H9 (cell line): Measurements from ENCODE around the gene KMT2C. TPM values are rescaled to one million over a fixed set of nuclear protein-coding genes. Genes with fewer than 3 reads are reported as not detected.
"Not testable (repeated sequence)": the region's sequence is repeated elsewhere in the genome, so short reads cannot be mapped to it uniquely, and the experiment has no call there.

Experiments
- DNase-seq: peaks from one replicate; pipeline ENCODE4 v3.0.0-alpha.2; 2017
- H2AFZ ChIP-seq: one replicate; pipeline ENCODE4 v1.6.1; 2013; ENCODE audit warnings: mild to moderate bottlenecking, low read length, control low read depth, moderate library complexity
- H2AK5ac ChIP-seq: 2 replicates; pipeline ENCODE4 v1.6.1; 2013; ENCODE audit warnings: low read length, control low read depth, mixed read lengths; ENCODE audit not compliant: insufficient read length
- H2BK120ac ChIP-seq: one replicate; pipeline ENCODE4 v1.6.1; 2013; ENCODE audit warnings: low read depth, mild to moderate bottlenecking, low read length, control low read depth, inconsistent platforms; ENCODE audit not compliant: poor library complexity, severe bottlenecking
- H2BK12ac ChIP-seq: 2 replicates; pipeline ENCODE4 v1.6.1; 2013; ENCODE audit warnings: low read length, control low read depth, mixed read lengths, low read depth; ENCODE audit not compliant: insufficient read length
- H2BK15ac ChIP-seq: 2 replicates; pipeline ENCODE4 v1.6.1; 2013; ENCODE audit warnings: low read depth, low read length, control low read depth
- H2BK20ac ChIP-seq: one replicate; pipeline ENCODE4 v1.6.1; 2013; ENCODE audit warnings: low read depth, mild to moderate bottlenecking, low read length, control low read depth, inconsistent platforms; ENCODE audit not compliant: poor library complexity, severe bottlenecking
- H2BK5ac ChIP-seq: 2 replicates; pipeline ENCODE4 v1.6.1; 2013; ENCODE audit warnings: low read length, control low read depth, mixed read lengths; ENCODE audit not compliant: insufficient read length
- H3K14ac ChIP-seq: 2 replicates; pipeline ENCODE4 v1.6.1; 2013; ENCODE audit warnings: low read length, control low read depth; ENCODE audit not compliant: insufficient read depth
- H3K18ac ChIP-seq: 2 replicates; pipeline ENCODE4 v1.6.1; 2013; ENCODE audit warnings: low read depth, mild to moderate bottlenecking, mixed read lengths, low read length, control low read depth; ENCODE audit not compliant: insufficient read length
- H3K23ac ChIP-seq: 2 replicates; pipeline ENCODE4 v1.6.1; 2013; ENCODE audit warnings: low read length, control low read depth, mixed read lengths, low read depth; ENCODE audit not compliant: insufficient read length
- H3K23me2 ChIP-seq: 2 replicates; pipeline ENCODE4 v1.6.1; 2013; ENCODE audit warnings: low read depth, mild to moderate bottlenecking, mixed read lengths, low read length, control low read depth; ENCODE audit not compliant: insufficient read length, poor library complexity, severe bottlenecking
- H3K27ac ChIP-seq: 2 replicates; pipeline ENCODE4 v1.5.1; 2013; ENCODE audit warnings: low read length, control low read depth, mixed read lengths, low read depth; ENCODE audit not compliant: insufficient read length
- H3K27me3 ChIP-seq: 2 replicates; pipeline ENCODE4 v1.6.1; 2013; ENCODE audit warnings: low read length, control low read depth, inconsistent platforms; ENCODE audit not compliant: insufficient read depth
- H3K4ac ChIP-seq: 2 replicates; pipeline ENCODE4 v1.6.1; 2013; ENCODE audit warnings: low read depth, mild to moderate bottlenecking, control low read depth, inconsistent platforms, low read length, moderate library complexity
- H3K4me1 ChIP-seq: 2 replicates; pipeline ENCODE4 v1.6.1; 2013; ENCODE audit warnings: low read length, control low read depth, inconsistent platforms; ENCODE audit not compliant: insufficient read depth
- H3K4me2 ChIP-seq: 2 replicates; pipeline ENCODE4 v1.6.1; 2013; ENCODE audit warnings: low read length, control low read depth, mixed read lengths; ENCODE audit not compliant: insufficient read length, insufficient read depth
- H3K56ac ChIP-seq: 2 replicates; pipeline ENCODE4 v1.6.1; 2013; ENCODE audit warnings: low read depth, mild to moderate bottlenecking, mixed read lengths, low read length, control low read depth; ENCODE audit not compliant: insufficient read length
- H3K79me1 ChIP-seq: 2 replicates; pipeline ENCODE4 v1.6.1; 2013; ENCODE audit warnings: low read depth, mild to moderate bottlenecking, moderate library complexity, low read length, control low read depth, inconsistent platforms; ENCODE audit not compliant: insufficient read depth, poor library complexity, severe bottlenecking
- H3K79me2 ChIP-seq: 2 replicates; pipeline ENCODE4 v1.6.1; 2013; ENCODE audit warnings: low read length, control low read depth, inconsistent platforms; ENCODE audit not compliant: insufficient read depth
- H3K9ac ChIP-seq: 2 replicates; pipeline ENCODE4 v1.6.1; 2013; ENCODE audit warnings: low read length, control low read depth, mixed read lengths; ENCODE audit not compliant: insufficient read length; ENCODE audit errors: extremely low read depth
- H3K9me3 ChIP-seq: one replicate; pipeline ENCODE4 v1.6.1; 2013; ENCODE audit warnings: low read depth, low read length, inconsistent platforms; ENCODE audit not compliant: control insufficient read depth
- H3T11ph ChIP-seq: one replicate; pipeline ENCODE4 v1.6.1; 2013; ENCODE audit warnings: mild to moderate bottlenecking, low read length, control low read depth, inconsistent platforms
- H4K20me1 ChIP-seq: one replicate; pipeline ENCODE4 v1.6.1; 2013; ENCODE audit not compliant: control insufficient read depth, insufficient read length, insufficient read depth
- H4K5ac ChIP-seq: 2 replicates; pipeline ENCODE4 v1.6.1; 2013; ENCODE audit warnings: low read depth, mild to moderate bottlenecking, mixed read lengths, low read length, control low read depth; ENCODE audit not compliant: insufficient read length
- H4K8ac ChIP-seq: replicated peaks from 2 replicates; pipeline ENCODE4 v1.6.1; 2013; ENCODE audit warnings: low read length, control low read depth, mixed read lengths, low read depth; ENCODE audit not compliant: insufficient read length
- H4K91ac ChIP-seq: 2 replicates; pipeline ENCODE4 v1.6.1; 2013; ENCODE audit warnings: low read depth, mild to moderate bottlenecking, moderate library complexity, mixed read lengths, low read length, control low read depth; ENCODE audit not compliant: insufficient read length
- H3K27ac Mint-ChIP-seq, 3 experiments: 2 replicates in 2 of 3; 3 replicates in 1 of 3; pipeline ENCODE4 v1.8.0; 2020 to 2021; ENCODE audit warnings: mixed read lengths in 3 of 3, mild to moderate bottlenecking in 1 of 3, moderate library complexity in 1 of 3
- H3K27me3 Mint-ChIP-seq: 2 replicates; pipeline ENCODE4 v1.8.0; 2021; ENCODE audit warnings: low read depth, mild to moderate bottlenecking, moderate library complexity, mixed read lengths
- H3K36me3 Mint-ChIP-seq, 3 experiments: 2 replicates in 2 of 3; 3 replicates in 1 of 3; pipeline ENCODE4 v1.8.0; 2020 to 2021; ENCODE audit warnings: low read depth in 3 of 3, mixed read lengths in 3 of 3; ENCODE audit not compliant: insufficient read depth in 1 of 3
- H3K4me1 Mint-ChIP-seq, 2 experiments: 2 replicates each; pipeline ENCODE4 v1.8.0; 2020; ENCODE audit warnings: mixed read lengths in 2 of 2
- H3K4me3 Mint-ChIP-seq, 2 experiments: 2 replicates in 1 of 2; 3 replicates in 1 of 2; pipeline ENCODE4 v1.8.0; 2020 to 2021; ENCODE audit warnings: mild to moderate bottlenecking in 2 of 2, mixed read lengths in 2 of 2, moderate library complexity in 1 of 2
- H3K9me3 Mint-ChIP-seq, 2 experiments: 2 replicates in 1 of 2; 3 replicates in 1 of 2; pipeline ENCODE4 v1.8.0; 2020; ENCODE audit warnings: mild to moderate bottlenecking in 2 of 2, mixed read lengths in 2 of 2, moderate library complexity in 1 of 2
- CTCF ChIP-seq: fragments of 200-600 bp; sonication (generic); conservative IDR thresholded peaks from 3 replicates; pipeline ENCODE4 v1.8.0; 2021; ENCODE audit warnings: antibody characterized with exemption, mild to moderate bottlenecking
- WGBS: extraction: QIAGEN DNeasy Blood & Tissue Kit; methylation state at CpG from one replicate; pipeline ENCODE4 v1.1.7; 2013; ENCODE audit warnings: missing lambda C conversion rate, low lambda C conversion rate, mixed read lengths; ENCODE audit not compliant: insufficient read length; ENCODE audit errors: extremely low coverage; 5-methylcytosine and 5-hydroxymethylcytosine counted together
- total RNA-seq: library from RNA; stranded (reverse); gene quantifications from 2 replicates; pipeline ENCODE4 v1.2.1, GENCODE V29; 2021

Gene KMT2C
- total RNA-seq, 1 experiment from 2014 or later, result 32.2 TPM

GRCh38 chr7:152423991-152424347, 11.8 kb downstream of the KMT2C start:
- H3K4ac ChIP-seq, result no peak overlapping the region
- no peak overlapping the region for H3K27ac ChIP-seq
- TF ChIP-seq CTCF, result no peak
- no peak overlapping the region for H4K8ac ChIP-seq
- no peak overlapping the region for H3K56ac ChIP-seq
- no peaks in the 10 kb centered on the region for H3K23me2 ChIP-seq
- no peak for DNase-seq
- peaks cover 15% of the 10 kb centered on the region for H3K79me1 ChIP-seq
- peaks cover 17 to 24% of the 10 kb centered on the region in 2 experiments for H3K9me3 Mint-ChIP-seq
- H3K79me2 ChIP-seq, result peaks cover 25% of the 10 kb centered on the region; the same call in 1 of the 2 replicates
- H3K9me3 ChIP-seq, result peaks cover 10% of the 10 kb centered on the region
- no CpG with 5 or more reads among the region's 3 CpGs for WGBS
- no peak overlapping the region for H2BK120ac ChIP-seq
- no peaks in the 10 kb centered on the region for H3K27me3 ChIP-seq
- H2AFZ ChIP-seq, result no peak overlapping the region
- H3K27ac Mint-ChIP-seq, result no peak overlapping the region
- no peaks in the 10 kb centered on the region for H3K27me3 Mint-ChIP-seq
- H3K14ac ChIP-seq, result no peak overlapping the region
- no peaks in the 10 kb centered on the region for H4K20me1 ChIP-seq
- no peak overlapping the region for H2BK12ac ChIP-seq
- H3K9ac ChIP-seq, result no peak overlapping the region
- H3K4me2 ChIP-seq, result no peak overlapping the region
- no peak overlapping the region for H2BK5ac ChIP-seq
- H3K18ac ChIP-seq, result no peak overlapping the region
- H3K4me1 ChIP-seq, result no peaks in the 10 kb centered on the region; the same call in 1 of the 2 replicates
- H2BK15ac ChIP-seq, result no peak overlapping the region
- H3K4me3 Mint-ChIP-seq, result no peak overlapping the region
- H3K23ac ChIP-seq, result no peak overlapping the region
- peaks cover 23 to 28% of the 10 kb centered on the region in 2 experiments for H3K4me1 Mint-ChIP-seq
- peaks cover 8 to 37% (median 14%) of the 10 kb centered on the region in 3 experiments; a peak in 6 of 7 replicates for H3K36me3 Mint-ChIP-seq
- H4K91ac ChIP-seq, result no peak overlapping the region
- no peak overlapping the region for H4K5ac ChIP-seq
- no peak overlapping the region for H2AK5ac ChIP-seq
- no peak overlapping the region for H2BK20ac ChIP-seq
- H3T11ph ChIP-seq, result no peak overlapping the region

- not testable (repeated sequence) for H2BK5ac ChIP-seq, H3K18ac ChIP-seq, H3K23me2 ChIP-seq, H3T11ph ChIP-seq, H3K14ac ChIP-seq, H3K23ac ChIP-seq, H3K27me3 Mint-ChIP-seq, H3K4me1 ChIP-seq, H3K9me3 ChIP-seq, H2AK5ac ChIP-seq, H3K27me3 ChIP-seq, H2BK12ac ChIP-seq, H3K27ac Mint-ChIP-seq, H3K4me3 Mint-ChIP-seq, H3K4ac ChIP-seq, H2BK15ac ChIP-seq, DNase-seq, H4K20me1 ChIP-seq, H2BK20ac ChIP-seq, H4K91ac ChIP-seq, H3K4me2 ChIP-seq, H2AFZ ChIP-seq, H3K27ac ChIP-seq, H3K9ac ChIP-seq, H2BK120ac ChIP-seq, H4K5ac ChIP-seq, H3K56ac ChIP-seq, H4K8ac ChIP-seq
- Histone ChIP-seq H3K79me2 (peaks cover 23% of the 10 kb centered on the region; the same call in 1 of the 2 replicates), H3K79me1 (peaks cover 15% of the 10 kb centered on the region)
- no CpG with 5 or more reads among the region's 4 CpGs for WGBS
- Mint-ChIP-seq H3K9me3 (peaks cover 17 to 24% of the 10 kb centered on the region in 2 experiments), H3K36me3 (peaks cover 8 to 39% (median 16%) of the 10 kb centered on the region in 3 experiments; a peak in 6 of 7 replicates), H3K4me1 (peaks cover 18 to 23% of the 10 kb centered on the region in 2 experiments)
Measured at GRCh38 chr7:152423171-152423570, 12.6 kb downstream of the KMT2C start.
